NB4 (cell line): ENCODE results near the gene GOSR2.

Source experiments
- DNase-seq: peaks from one replicate; pipeline ENCODE4 v3.0.0; 2010; ENCODE audit warnings: low read depth
- H3K4me3 ChIP-seq: one replicate; pipeline ENCODE4 v1.5.1; 2011; ENCODE audit warnings: mild to moderate bottlenecking, low read depth, low read length, moderate library complexity
- MYC ChIP-seq: IDR thresholded peaks from 2 replicates; pipeline ENCODE4 v1.6.1; 2011; ENCODE audit warnings: low read depth, low read length
- POLR2A ChIP-seq: IDR thresholded peaks from 2 replicates; pipeline ENCODE4 v1.6.1; 2011; ENCODE audit warnings: mild to moderate bottlenecking; ENCODE audit not compliant: insufficient read length; ENCODE audit errors: extremely low read depth
- TF ChIP-seq, protein P1 (sequence below): IDR thresholded peaks from 2 replicates; pipeline ENCODE4 v1.6.1; 2011; ENCODE audit warnings: low read depth, low read length
- TF ChIP-seq, protein P2 (sequence below): IDR thresholded peaks from one replicate; pipeline ENCODE4 v1.5.1; 2012; ENCODE audit warnings: low read depth, low read length

GOSR2 gene

DNA sequence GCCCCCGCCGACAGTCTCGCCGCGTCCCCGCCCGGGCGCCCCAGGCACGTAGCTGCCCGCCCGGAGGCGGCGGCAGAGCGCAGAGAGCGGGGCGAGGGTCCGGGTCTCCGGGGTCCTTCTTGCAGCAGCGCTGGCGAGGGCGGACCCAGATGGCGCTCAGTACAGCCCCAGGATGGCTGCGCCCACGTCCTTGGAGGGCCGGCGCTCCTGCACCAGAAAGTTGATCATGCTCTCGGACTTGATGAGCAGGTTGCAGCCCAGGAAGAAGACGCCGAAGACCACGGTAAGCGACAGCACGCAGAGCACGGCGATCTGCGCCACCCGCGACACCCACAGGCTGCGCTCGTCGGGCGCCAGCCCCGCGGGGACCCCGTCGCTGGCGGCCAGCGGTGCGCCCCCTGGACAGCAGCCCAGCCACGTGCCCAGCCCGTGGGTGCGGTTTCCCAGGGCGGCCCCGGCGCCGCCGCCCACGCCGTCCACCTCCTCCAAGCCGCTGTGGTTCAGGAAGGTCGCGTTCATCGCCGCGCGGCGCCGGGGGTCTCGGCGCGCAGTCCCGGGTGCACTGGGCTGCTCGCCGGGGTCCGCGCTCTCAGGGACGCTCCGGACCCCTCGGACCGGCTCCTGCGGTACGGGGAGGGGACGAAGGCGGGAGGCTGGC, 55.7 kb downstream of the GOSR2 start:
- no peak for DNase-seq
- no peak overlapping the region for H3K4me3 ChIP-seq
- TF ChIP-seq, protein P1, sequence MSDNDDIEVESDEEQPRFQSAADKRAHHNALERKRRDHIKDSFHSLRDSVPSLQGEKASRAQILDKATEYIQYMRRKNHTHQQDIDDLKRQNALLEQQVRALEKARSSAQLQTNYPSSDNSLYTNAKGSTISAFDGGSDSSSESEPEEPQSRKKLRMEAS = no peak
- TF ChIP-seq, protein P2, sequence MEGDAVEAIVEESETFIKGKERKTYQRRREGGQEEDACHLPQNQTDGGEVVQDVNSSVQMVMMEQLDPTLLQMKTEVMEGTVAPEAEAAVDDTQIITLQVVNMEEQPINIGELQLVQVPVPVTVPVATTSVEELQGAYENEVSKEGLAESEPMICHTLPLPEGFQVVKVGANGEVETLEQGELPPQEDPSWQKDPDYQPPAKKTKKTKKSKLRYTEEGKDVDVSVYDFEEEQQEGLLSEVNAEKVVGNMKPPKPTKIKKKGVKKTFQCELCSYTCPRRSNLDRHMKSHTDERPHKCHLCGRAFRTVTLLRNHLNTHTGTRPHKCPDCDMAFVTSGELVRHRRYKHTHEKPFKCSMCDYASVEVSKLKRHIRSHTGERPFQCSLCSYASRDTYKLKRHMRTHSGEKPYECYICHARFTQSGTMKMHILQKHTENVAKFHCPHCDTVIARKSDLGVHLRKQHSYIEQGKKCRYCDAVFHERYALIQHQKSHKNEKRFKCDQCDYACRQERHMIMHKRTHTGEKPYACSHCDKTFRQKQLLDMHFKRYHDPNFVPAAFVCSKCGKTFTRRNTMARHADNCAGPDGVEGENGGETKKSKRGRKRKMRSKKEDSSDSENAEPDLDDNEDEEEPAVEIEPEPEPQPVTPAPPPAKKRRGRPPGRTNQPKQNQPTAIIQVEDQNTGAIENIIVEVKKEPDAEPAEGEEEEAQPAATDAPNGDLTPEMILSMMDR = no peak
- TF ChIP-seq MYC (no peak), POLR2A (no peak)

DNA sequence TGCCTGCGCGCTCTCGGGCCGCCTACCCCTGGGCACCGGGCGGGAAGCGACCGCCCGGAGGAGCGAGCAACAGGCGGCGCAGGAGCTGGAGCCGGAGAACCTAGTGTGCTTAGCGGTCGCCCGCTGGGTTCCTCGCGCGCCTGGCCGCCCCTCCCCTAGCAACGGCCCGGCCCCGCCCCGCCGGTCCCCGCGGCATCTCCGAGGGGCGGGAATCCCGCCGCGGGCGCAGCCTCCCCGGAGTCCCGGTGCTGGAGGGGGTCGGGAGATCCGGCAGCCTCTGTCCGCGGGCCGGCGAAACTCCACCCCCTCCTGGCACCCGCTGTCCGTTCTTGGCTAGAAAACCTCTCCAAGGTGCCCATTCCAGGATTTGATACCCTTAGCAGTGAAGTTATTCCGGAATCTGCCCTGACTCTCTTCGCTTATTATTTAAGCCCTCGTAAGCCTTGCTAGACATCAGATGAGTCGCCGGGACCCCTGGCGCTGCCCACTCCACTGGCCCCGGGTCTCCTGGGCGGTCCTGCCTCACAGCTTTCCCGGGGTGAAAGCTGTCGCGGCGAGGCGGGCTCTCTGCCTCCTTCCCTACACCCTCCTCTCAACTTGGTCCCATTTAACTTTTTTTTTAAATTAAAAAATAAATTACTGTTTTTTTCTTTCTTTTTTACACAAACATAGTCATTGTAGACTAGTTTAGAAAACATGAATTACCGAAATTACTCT, 56.3 kb downstream of the GOSR2 start, which contains the start of gene RPRML:
Gene RPRML, minus strand, starts transcription at position 107 of the 717 bp plus-strand sequence. CDS start 246 bp downstream, outside the sequence.
- DNase-seq = peak; percentile 42
- H3K4me3 ChIP-seq = no peak within 1 kb of the TSS
- TF ChIP-seq MYC (no peak), POLR2A (no peak)
- TF ChIP-seq, protein P2 = no peak
- TF ChIP-seq, protein P1 = no peak

DNA sequence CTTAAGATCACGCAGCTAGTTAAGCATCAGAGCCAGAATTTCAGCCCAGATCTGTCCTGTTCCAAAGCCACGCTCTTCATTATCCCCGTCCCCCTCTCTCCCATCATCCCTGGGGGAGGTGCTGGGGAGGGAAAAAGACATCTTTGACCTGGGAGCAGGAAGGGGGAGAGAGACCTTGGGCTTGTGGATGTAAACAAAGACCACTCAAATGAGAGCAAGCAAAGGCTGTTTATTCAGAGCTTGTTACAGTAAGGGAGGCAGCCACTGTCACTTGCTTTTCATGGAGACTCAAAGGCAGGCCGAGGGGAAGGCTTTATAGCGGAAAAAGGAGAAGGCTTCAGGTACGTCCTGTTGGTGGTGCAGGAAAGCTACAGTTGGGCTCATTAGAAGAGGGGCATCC, 59.6 kb downstream of the GOSR2 start:
- TF ChIP-seq, protein P1 = no peak
- TF ChIP-seq, protein P2 = no peak
- no peak for TF ChIP-seq MYC
- no peak for TF ChIP-seq POLR2A
- no peak for DNase-seq
- no peak overlapping the region for H3K4me3 ChIP-seq

DNA sequence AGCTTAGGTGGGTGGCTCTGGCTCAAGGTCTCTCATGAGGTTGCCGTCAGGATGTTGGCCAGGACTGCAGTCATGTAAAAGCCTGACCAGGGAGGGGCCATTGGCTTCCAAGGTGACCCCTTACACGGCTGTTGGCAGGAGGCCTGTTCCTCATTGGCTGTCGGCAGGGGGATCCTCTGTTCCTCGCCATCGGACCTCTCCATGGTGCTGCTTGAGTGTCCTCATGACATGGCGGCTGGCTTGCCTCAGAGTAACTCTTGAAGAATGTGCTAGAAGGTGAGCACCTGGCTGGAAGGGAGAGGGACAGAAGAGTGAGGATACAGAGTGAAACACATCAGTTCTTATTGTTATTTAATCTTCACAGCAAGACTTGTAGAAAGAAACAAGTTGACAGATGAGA, 60.8 kb downstream of the GOSR2 start:
- no peak for DNase-seq
- H3K4me3 ChIP-seq = no peak overlapping the region
- TF ChIP-seq, protein P1 = no peak
- TF ChIP-seq POLR2A (no peak), MYC (no peak)
- TF ChIP-seq, protein P2 = no peak

DNA sequence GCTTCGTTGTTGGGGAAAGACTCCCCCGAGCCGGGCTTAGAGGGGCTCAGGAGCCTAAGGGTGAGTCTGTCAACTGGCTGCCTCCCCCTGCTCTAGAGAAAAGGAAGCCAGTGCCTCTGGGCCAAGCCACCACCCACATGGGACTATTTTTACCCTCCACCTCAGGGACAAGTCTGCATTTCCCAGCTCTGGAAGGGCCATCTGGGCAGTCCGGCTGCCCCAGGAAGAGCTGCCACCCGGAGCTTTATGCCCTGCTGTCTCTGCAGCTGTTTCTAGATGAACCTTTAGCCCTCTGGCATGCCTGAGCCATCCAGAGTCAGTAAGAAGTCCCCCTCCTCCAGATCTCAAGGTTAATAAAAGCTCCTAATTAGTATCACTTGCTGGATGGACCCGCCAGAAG, 61.4 kb downstream of the GOSR2 start:
- DNase-seq = no peak
- no peak overlapping the region for H3K4me3 ChIP-seq
- TF ChIP-seq, protein P1 = no peak
- TF ChIP-seq POLR2A (no peak), MYC (no peak)
- TF ChIP-seq, protein P2 = no peak
